Urinary bladder (tissue), 2 donors: Measurements from ENCODE around the gene NAP1L5. TPM values are rescaled to one million over a fixed set of nuclear protein-coding genes. Genes with fewer than 3 reads are reported as not detected.

Experiments
- polyA plus RNA-seq: library from polyadenylated mRNA; stranded (reverse); fragments of 200-250 nt; gene quantifications from one replicate; pipeline ENCODE4 v1.2.3, GENCODE V29; 2013
- small RNA-seq: library from RNA; depleted of rRNA; stranded (forward); fragments of <200 nt; gene quantifications from one replicate; pipeline ENCODE3, GENCODE V24; 2014
- total RNA-seq: library from RNA; depleted of rRNA; stranded (reverse); fragments of >200 nt; gene quantifications from one replicate; pipeline ENCODE4 v1.2.3, GENCODE V29; 2014
- donor health status: healthy.

Gene NAP1L5
- total and polyA plus RNA-seq, 2 donors, result 10.2 to 19.4 TPM

Small RNAs within 50 kb of the gene (small RNA-seq; reads per million reads assigned to genes)
- not detected for gene RF02115
- not detected for gene RNU6-33P

Other genes starting within 250 kb of the NAP1L5 start
- 9.1 TPM for gene HERC5, start 240.7 kb downstream of the NAP1L5 start, total RNA-seq
- 6.5 TPM for gene HERC5, start 240.7 kb downstream of the NAP1L5 start, polyA plus RNA-seq
- gene PYURF, start 174.1 kb downstream of the NAP1L5 start, total RNA-seq, result 74.6 TPM
- 137 TPM for gene PYURF, start 174.1 kb downstream of the NAP1L5 start, polyA plus RNA-seq
- gene HERC3, start 105.3 kb downstream of the NAP1L5 start, total RNA-seq, result 30.8 TPM
- gene HERC3, start 105.3 kb downstream of the NAP1L5 start, polyA plus RNA-seq, result 18.1 TPM